ENCODE results near the gene C1QTNF1. TPM values are rescaled to one million over a fixed set of nuclear protein-coding genes. Genes with fewer than 3 reads are reported as not detected.

Gene C1QTNF1
- polyA plus RNA-seq, 1 of the 3 experiments (the other 2 are of a cell fraction), result 14.3 TPM

DNA sequence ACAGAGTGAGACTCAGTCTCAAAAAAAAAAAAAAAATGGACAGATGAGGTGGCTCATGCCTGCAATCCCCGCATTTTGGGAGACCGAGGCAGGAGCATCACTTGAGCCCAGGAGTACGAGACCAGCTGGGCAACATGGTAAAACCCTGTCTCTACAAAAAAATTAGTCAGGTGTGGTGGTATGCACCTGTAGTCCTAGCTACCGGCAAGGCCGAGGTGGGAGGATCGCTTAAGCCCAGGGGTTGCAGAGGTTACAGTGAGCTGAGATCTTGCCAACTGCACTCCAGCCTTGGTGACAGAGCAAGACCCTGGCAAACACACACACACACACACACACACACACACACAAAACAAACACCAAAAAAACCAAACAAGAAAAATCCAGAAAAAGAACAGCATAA is 43.0 kb downstream of the C1QTNF1 start (continued):
- TF ChIP-seq, protein P1, sequence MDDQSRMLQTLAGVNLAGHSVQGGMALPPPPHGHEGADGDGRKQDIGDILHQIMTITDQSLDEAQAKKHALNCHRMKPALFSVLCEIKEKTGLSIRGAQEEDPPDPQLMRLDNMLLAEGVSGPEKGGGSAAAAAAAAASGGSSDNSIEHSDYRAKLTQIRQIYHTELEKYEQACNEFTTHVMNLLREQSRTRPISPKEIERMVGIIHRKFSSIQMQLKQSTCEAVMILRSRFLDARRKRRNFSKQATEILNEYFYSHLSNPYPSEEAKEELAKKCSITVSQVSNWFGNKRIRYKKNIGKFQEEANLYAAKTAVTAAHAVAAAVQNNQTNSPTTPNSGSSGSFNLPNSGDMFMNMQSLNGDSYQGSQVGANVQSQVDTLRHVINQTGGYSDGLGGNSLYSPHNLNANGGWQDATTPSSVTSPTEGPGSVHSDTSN (IDR thresholded peaks at IDR 0.05), result no peak

DNA sequence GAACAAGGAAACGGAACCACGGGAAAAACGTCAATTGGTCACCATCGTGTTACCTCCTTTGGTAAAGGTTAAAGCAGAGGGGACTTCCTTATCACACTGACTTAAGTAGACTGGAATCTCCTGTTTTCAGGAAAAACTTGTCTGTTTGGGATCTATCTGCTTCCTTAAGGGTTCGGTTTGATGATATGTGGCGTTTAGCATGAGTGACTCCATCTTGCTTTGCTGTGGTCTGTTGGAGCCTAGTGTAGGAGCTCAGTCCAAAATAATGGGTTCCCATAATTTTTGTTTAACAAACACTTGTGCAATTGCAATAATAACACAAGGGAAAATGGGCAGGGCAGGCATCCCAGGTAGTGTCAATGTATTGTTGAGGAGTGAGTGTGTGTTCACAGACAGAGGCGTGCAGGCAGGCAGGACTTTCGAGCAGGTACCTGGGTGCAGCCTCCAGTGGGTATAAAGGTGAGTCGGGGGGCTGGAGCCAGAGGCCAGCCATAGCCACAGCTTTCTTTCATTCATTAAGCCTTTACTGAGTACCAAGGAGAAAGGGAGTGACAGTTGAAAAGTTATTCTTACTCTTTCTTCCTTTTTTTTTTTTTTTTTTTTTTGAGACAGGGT is 46.4 kb downstream of the C1QTNF1 start:
- no peaks in the 10 kb centered on the region for H4K20me1 ChIP-seq (ENCODE audit: insufficient read depth)
- ChIA-PET POLR2A (no interaction called here), CTCF (interaction anchor here (0.7 to 5.7 kb wide), 9 partner anchors 12 to 338 kb away, joined by 3 to 41 read pairs (median 4); no protein-coding TSS in a partner anchor)
- H2AFZ ChIP-seq (ENCODE audit: low read depth), result peak overlapping the region; percentile 26; the same call in 1 of the 2 replicates
- H3K9ac ChIP-seq, result no peak overlapping the region
- no peaks in the 10 kb centered on the region for H3K9me2 ChIP-seq
- no peaks in the 10 kb centered on the region for H3K9me3 ChIP-seq
- H3K4me1 ChIP-seq (ENCODE audit: control insufficient read depth in 1 of 2, insufficient read depth in 2 of 2, low read depth in 1 of 2, low read length in 1 of 2), result peaks cover 0 to 1% of the 10 kb centered on the region in 2 experiments; a peak in 1 of 4 replicates
- H3K79me2 ChIP-seq (ENCODE audit: insufficient read depth), result 0 out of 2 replicates have a peak, but pooled peaks cover 3% of the 10 kb centered on the region
- H3F3A ChIP-seq (replicated peaks; ENCODE audit: insufficient read depth), result no peaks in the 10 kb centered on the region
- no peak for DNase-seq
- H3K4me2 ChIP-seq, result no peak overlapping the region
- no peak overlapping the region for H3K4me3 ChIP-seq (ENCODE audit: low read depth in 2 of 2, low read length in 1 of 2)
- WGBS (ENCODE audit: low lambda C conversion rate), result 79% methylated on average over 9 of the region's 9 CpGs
- H3K36me3 ChIP-seq (replicated peaks in 1 of 2; ENCODE audit: control insufficient read depth in 1 of 2, insufficient read depth in 2 of 2, low read length in 1 of 2), result no peaks in the 10 kb centered on the region
- H3K27ac ChIP-seq (ENCODE audit: low read depth in 2 of 2, low read length in 1 of 2), result no peak overlapping the region
- no peaks in the 10 kb centered on the region; the same call in 1 of the 2 replicates for H3K27me3 ChIP-seq (ENCODE audit: insufficient read depth)
- TF ChIP-seq USF1 (IDR thresholded peaks at IDR 0.05; ENCODE audit: borderline replicate concordance, low read depth) (no peak), RFX5 (IDR thresholded peaks at IDR 0.05; ENCODE audit: low read length) (no peak), NRF1 (IDR thresholded peaks at IDR 0.05; ENCODE audit: low read depth, low read length) (no peak), FOXM1 (IDR thresholded peaks at IDR 0.05; ENCODE audit: low read depth) (no peak), GATA2 (CRISPR knock-in tag; IDR thresholded peaks at IDR 0.05) (no peak), CTCF (IDR thresholded peaks at IDR 0.05) (no peak), EP300 (IDR thresholded peaks at IDR 0.05; ENCODE audit: borderline replicate concordance in 1 of 2, low read depth in 1 of 2, low read length in 1 of 2) (no peak), YY1 (IDR thresholded peaks at IDR 0.05; ENCODE audit: low read depth) (no peak), SIN3A (IDR thresholded peaks at IDR 0.05; ENCODE audit: borderline replicate concordance, low read depth, low read length) (no peak), ZBTB33 (IDR thresholded peaks at IDR 0.05; ENCODE audit: borderline replicate concordance, low read depth) (no peak), NFIC (IDR thresholded peaks at IDR 0.05; ENCODE audit: borderline replicate concordance) (no peak), TEAD4 (IDR thresholded peaks at IDR 0.05; ENCODE audit: borderline replicate concordance, insufficient read depth) (no peak), TCF12 (IDR thresholded peaks at IDR 0.05) (no peak), IRF3 (IDR thresholded peaks at IDR 0.05; ENCODE audit: low read depth, low read length) (no peak)
- TF ChIP-seq, protein P2, sequence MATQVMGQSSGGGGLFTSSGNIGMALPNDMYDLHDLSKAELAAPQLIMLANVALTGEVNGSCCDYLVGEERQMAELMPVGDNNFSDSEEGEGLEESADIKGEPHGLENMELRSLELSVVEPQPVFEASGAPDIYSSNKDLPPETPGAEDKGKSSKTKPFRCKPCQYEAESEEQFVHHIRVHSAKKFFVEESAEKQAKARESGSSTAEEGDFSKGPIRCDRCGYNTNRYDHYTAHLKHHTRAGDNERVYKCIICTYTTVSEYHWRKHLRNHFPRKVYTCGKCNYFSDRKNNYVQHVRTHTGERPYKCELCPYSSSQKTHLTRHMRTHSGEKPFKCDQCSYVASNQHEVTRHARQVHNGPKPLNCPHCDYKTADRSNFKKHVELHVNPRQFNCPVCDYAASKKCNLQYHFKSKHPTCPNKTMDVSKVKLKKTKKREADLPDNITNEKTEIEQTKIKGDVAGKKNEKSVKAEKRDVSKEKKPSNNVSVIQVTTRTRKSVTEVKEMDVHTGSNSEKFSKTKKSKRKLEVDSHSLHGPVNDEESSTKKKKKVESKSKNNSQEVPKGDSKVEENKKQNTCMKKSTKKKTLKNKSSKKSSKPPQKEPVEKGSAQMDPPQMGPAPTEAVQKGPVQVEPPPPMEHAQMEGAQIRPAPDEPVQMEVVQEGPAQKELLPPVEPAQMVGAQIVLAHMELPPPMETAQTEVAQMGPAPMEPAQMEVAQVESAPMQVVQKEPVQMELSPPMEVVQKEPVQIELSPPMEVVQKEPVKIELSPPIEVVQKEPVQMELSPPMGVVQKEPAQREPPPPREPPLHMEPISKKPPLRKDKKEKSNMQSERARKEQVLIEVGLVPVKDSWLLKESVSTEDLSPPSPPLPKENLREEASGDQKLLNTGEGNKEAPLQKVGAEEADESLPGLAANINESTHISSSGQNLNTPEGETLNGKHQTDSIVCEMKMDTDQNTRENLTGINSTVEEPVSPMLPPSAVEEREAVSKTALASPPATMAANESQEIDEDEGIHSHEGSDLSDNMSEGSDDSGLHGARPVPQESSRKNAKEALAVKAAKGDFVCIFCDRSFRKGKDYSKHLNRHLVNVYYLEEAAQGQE (IDR thresholded peaks at IDR 0.05; ENCODE audit: low read depth, low read length), result no peak
- TF ChIP-seq, protein P1 (IDR thresholded peaks at IDR 0.05), result no peak

All from SK-N-SH (cell line).